Lung (tissue), 12 donors: ENCODE measurements around the gene LECT2. TPM values are rescaled to one million over a fixed set of nuclear protein-coding genes. Genes with fewer than 3 reads are reported as not detected.
A peak's percentile ranks its signal among the peaks of the same experiment; 100 is the strongest.

Source experiments
- ATAC-seq: fragments of 200-7000 bp; cut with Tn5 transposase; one replicate; pipeline ENCODE4 v1.9.1; 2020; ENCODE audit warnings: moderate number of reproducible peaks; ENCODE audit not compliant: insufficient read depth, low FRiP score
- DNase-seq, 3 donors: peaks; one replicate each; pipeline ENCODE4 v3.0.0-alpha.2; 2013 to 2017
- H3K27ac ChIP-seq, 2 donors: one replicate each; pipeline ENCODE4 v1.5.1; 2013; ENCODE audit warnings: mild to moderate bottlenecking in 2 of 2, moderate library complexity in 2 of 2, control low read depth in 1 of 2, inconsistent platforms in 1 of 2, low read depth in 1 of 2, low read length in 1 of 2
- H3K27me3 ChIP-seq, 3 donors: one replicate each; pipeline ENCODE4 v1.5.1; 2013; ENCODE audit warnings: low read length in 2 of 3; ENCODE audit not compliant: control insufficient read depth in 3 of 3, insufficient read depth in 3 of 3
- H3K36me3 ChIP-seq, 4 donors: one replicate each; pipeline ENCODE4 v1.5.1; 2013; ENCODE audit warnings: low read length in 4 of 4, mild to moderate bottlenecking in 1 of 4, moderate library complexity in 1 of 4; ENCODE audit not compliant: control insufficient read depth in 4 of 4, insufficient read depth in 4 of 4
- H3K4me1 ChIP-seq, 5 donors: one replicate each; pipeline ENCODE4 v1.5.1; 2013; ENCODE audit warnings: low read length in 5 of 5, mild to moderate bottlenecking in 2 of 5, moderate library complexity in 1 of 5; ENCODE audit not compliant: control insufficient read depth in 5 of 5, insufficient read depth in 5 of 5
- H3K4me3 ChIP-seq: one replicate; pipeline ENCODE4 v1.5.1; 2013; ENCODE audit warnings: mild to moderate bottlenecking, control low read depth, moderate library complexity
- H3K9ac ChIP-seq, 2 donors: one replicate each; pipeline ENCODE4 v1.5.1; 2013; ENCODE audit warnings: low read length in 2 of 2, control low read depth in 1 of 2; ENCODE audit not compliant: insufficient read depth in 1 of 2
- H3K9me3 ChIP-seq, 4 donors: one replicate each; pipeline ENCODE4 v1.5.1; 2013; ENCODE audit warnings: low read length in 3 of 4, mild to moderate bottlenecking in 1 of 4, moderate library complexity in 1 of 4; ENCODE audit not compliant: control insufficient read depth in 4 of 4, insufficient read depth in 3 of 4
- WGBS, 2 donors: extraction: QIAGEN DNeasy Blood & Tissue Kit; methylation state at CpG; one replicate each; pipeline ENCODE4 v1.1.7; 2013; 5-methylcytosine and 5-hydroxymethylcytosine counted together
- polyA plus RNA-seq, 2 donors: library from polyadenylated mRNA; stranded (reverse); fragments of 200-250 nt; gene quantifications; one replicate each; pipeline ENCODE4 v1.2.1, GENCODE V29; 2013
- total RNA-seq, 2 donors: library from RNA; depleted of rRNA in 1 of 2; stranded (reverse); fragments of >200 nt in 1 of 2; gene quantifications; one replicate each; pipeline ENCODE4 v1.2.1, GENCODE V29; 2014 to 2021
- TF ChIP-seq, protein P1 (sequence below): IDR thresholded peaks from 2 replicates; pipeline ENCODE4 v1.5.1; 2012; ENCODE audit warnings: mild to moderate bottlenecking; ENCODE audit errors: control extremely low read depth, extremely low read depth
- donor health status: control.
- donor health status: control.
- donor health status: Bipolar disorder and iron deficiency.
- donor health status: healthy.
- donor health status: DM: yes; HTN: yes; CAD: no.

The LECT2 gene
- total and polyA plus RNA-seq, 4 donors, result not detected

DNA sequence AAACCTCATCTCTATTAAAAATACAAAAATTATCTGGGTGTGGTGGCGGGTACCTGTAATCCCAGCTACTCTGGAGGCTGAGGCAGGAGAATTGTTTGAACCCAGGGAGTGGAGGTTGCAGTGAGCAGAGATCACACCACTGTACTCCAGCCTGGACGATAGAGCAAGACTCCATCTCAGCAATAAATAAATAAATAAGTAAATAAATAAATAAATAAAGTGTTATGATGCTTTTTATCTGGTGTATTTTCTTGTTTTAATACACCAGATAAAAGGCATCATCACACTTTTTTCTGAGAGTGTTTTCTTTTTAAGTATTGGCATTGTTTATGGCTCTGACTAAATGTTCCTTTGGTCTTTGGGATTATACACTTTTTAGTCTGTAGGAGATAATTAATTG is 24.2 kb upstream of the LECT2 start:
- peaks cover 0 to 49% (median 5%) of the 10 kb centered on the region in 5 donors for H3K4me1 ChIP-seq
- DNase-seq (no peak), ATAC-seq (no peak)
- H3K27ac ChIP-seq, result peak overlapping the region in 1 of 2 donors; percentile 21
- H3K27me3 ChIP-seq, result no peaks in the 10 kb centered on the region
- peaks cover 0 to 3% (median 0%) of the 10 kb centered on the region in 4 donors for H3K9me3 ChIP-seq
- TF ChIP-seq, protein P1, sequence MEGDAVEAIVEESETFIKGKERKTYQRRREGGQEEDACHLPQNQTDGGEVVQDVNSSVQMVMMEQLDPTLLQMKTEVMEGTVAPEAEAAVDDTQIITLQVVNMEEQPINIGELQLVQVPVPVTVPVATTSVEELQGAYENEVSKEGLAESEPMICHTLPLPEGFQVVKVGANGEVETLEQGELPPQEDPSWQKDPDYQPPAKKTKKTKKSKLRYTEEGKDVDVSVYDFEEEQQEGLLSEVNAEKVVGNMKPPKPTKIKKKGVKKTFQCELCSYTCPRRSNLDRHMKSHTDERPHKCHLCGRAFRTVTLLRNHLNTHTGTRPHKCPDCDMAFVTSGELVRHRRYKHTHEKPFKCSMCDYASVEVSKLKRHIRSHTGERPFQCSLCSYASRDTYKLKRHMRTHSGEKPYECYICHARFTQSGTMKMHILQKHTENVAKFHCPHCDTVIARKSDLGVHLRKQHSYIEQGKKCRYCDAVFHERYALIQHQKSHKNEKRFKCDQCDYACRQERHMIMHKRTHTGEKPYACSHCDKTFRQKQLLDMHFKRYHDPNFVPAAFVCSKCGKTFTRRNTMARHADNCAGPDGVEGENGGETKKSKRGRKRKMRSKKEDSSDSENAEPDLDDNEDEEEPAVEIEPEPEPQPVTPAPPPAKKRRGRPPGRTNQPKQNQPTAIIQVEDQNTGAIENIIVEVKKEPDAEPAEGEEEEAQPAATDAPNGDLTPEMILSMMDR, result no peak
- no peak overlapping the region for H3K9ac ChIP-seq
- WGBS, 2 donors, result 91% methylated on average over 2 of the region's 2 CpGs
- no peaks in the 10 kb centered on the region for H3K36me3 ChIP-seq
- H3K4me3 ChIP-seq, result no peak overlapping the region

DNA sequence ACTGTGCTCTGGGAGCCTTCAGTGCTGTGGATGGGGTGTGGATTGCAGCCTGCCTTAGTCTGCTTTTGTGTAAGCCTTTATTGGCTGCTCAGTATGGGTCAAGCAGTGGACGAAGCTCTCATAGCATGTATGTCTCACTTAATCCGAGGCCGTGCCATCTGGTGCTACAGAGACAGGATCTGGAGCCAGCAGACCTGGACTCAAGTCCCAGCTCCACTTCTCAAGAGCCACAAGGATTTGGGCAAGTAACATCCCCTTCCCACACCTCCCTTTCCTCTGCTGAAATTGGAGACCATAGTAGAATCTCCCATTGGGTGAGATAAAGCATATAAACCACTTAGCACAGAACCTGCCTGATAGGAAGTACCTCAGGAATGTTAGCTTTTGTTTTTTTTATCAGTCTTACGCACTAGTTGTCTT is 23.4 kb upstream of the LECT2 start:
- TF ChIP-seq, protein P1, result no peak
- no peak overlapping the region for H3K4me3 ChIP-seq
- DNase-seq, result peak in 2 of 3 donors; percentile 34 to 37
- peaks cover 0 to 3% (median 0%) of the 10 kb centered on the region in 4 donors for H3K9me3 ChIP-seq
- WGBS, 2 donors, result 89 to 95% methylated on average over 4 of the region's 4 CpGs
- H3K4me1 ChIP-seq, result peaks cover 0 to 57% (median 5%) of the 10 kb centered on the region in 5 donors
- H3K27me3 ChIP-seq, result no peaks in the 10 kb centered on the region
- no peak overlapping the region for H3K9ac ChIP-seq
- H3K36me3 ChIP-seq, result no peaks in the 10 kb centered on the region
- ATAC-seq, result no peak
- no peak overlapping the region for H3K27ac ChIP-seq

DNA sequence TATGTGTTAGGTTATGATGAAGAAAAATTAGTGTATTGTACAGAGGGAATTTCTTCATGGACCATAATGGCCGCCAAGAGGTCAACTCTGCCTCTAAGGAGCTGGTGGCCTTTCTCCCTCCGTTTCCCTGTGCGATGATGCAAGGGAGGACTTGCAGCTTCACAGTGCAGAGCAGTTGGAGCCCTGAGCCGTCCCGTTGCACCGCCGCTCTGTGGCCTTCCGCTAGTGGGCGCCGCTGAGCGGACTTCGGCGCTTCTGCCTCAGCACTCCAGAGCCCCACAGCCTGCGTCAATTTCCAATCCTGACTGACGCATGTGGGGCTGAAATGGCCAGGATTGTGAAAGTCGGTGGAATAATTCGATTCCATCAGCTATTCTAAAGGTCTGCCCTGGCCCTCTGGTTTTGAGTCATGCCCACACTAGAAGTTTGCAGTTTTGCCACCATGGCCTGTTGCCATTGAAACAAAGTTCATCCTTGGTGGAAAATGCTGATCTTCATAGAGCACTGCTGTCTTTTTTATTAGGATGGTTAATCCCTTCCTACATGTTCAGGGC is 22.7 kb upstream of the LECT2 start:
- H3K9ac ChIP-seq, result no peak overlapping the region
- DNase-seq (peak; percentile 26 to 54 (median 49)), ATAC-seq (peak; percentile 90)
- H3K27ac ChIP-seq, result no peak overlapping the region
- WGBS, 2 donors, result 14 to 21% methylated on average over 17 of the region's 17 CpGs
- H3K9me3 ChIP-seq, result peaks cover 0 to 3% (median 0%) of the 10 kb centered on the region in 4 donors
- no peaks in the 10 kb centered on the region for H3K36me3 ChIP-seq
- H3K4me3 ChIP-seq, result no peak overlapping the region
- peaks cover 0 to 60% (median 5%) of the 10 kb centered on the region in 5 donors for H3K4me1 ChIP-seq
- TF ChIP-seq, protein P1, result peak; percentile 71
- no peaks in the 10 kb centered on the region for H3K27me3 ChIP-seq

DNA sequence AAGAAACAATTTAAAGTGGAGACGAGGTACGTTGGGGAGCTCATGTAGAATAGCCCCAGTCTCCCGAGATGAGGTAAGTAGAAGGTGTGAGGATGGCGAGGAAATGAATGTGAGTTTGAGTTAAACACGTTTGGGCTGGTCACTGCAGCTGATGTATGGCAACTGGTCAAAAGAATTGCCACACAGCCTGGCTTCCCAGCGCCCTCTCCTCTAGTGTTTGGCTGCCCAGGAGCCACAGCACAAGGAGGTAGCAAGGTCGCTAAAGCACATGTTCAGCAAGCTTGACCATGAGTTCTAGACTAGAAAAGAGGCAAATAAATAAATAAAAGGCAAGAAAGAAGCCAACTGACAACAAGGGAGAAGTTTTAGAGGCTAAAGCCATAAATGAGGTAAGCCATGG is 21.4 kb upstream of the LECT2 start:
- Histone ChIP-seq H3K27ac (no peak overlapping the region), H3K4me3 (no peak overlapping the region), H3K36me3 (no peaks in the 10 kb centered on the region), H3K9ac (no peak overlapping the region), H3K9me3 (peaks cover 0 to 3% (median 0%) of the 10 kb centered on the region in 4 donors), H3K27me3 (no peaks in the 10 kb centered on the region), H3K4me1 (peaks cover 0 to 60% (median 5%) of the 10 kb centered on the region in 5 donors)
- 86 to 88% methylated on average over 7 of the region's 7 CpGs for WGBS, 2 donors
- TF ChIP-seq, protein P1, result no peak
- ATAC-seq (no peak), DNase-seq (no peak)
